ENCODE measurements around the gene IRAK3. TPM values are rescaled to one million over a fixed set of nuclear protein-coding genes. Genes with fewer than 3 reads are reported as not detected.
"Not testable (repeated sequence)": the region's sequence is repeated elsewhere in the genome, so short reads cannot be mapped to it uniquely, and the experiment has no call there.

IRAK3 gene
- total RNA-seq, 6 donors from 2014 or later, result 33.8 to 65.0 (median 39.7) TPM

GRCh38 chr12:66168410-66168809 lies 20.6 kb upstream of the IRAK3 start:
- 80 to 82% methylated on average over 8 of the region's 8 CpGs for WGBS, 2 donors

DNA sequence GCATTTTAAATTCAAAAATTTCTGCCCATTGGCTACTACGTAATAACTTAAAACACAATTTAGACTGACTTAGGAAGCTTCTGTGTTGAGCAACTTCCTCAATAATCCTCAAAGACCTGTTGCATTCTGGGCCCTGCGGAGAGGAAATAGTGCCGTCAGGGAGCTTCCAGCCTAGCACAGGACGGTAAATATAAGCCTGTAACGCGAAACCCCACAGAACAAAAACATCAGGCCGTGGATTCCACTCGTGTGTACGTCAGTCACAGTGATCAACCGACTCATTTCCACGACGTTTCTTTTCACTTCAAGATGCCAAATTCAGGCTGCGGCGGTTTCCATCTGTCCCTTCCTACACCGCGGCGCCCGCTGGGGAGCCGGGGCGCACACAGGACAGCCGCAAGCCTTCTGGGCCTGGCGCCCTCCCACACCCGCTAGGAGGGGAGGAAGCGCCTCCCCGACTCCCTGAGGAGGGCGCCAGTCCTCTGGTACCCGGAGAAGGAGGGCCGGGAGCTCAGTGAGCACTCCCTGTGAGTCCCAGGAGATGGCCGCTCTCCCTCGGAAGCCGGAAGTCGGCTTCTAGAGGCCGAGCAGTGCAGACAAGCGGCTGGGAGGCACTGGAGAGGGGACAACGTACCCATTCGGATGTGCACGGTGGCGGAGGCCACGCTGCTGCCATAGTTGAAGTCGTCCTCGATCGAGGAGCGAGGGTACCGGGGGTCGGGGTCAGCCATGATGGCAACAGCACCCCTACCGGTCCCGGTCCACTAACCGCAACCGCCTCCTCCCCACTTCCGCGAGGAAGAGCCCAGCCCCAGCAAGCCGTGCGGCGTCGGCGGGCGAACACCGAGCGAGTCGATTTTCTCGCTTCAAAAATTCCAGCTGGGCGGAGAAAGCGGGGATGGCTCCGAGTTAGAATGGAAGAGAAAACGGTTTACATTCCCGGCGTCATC lies 19.5 kb upstream of the IRAK3 start, which contains the start of gene TMBIM4:
Gene TMBIM4, minus strand, starts transcription at position 776 of the 950 bp plus-strand sequence. Its CDS starts 45 bp downstream, at position 731.
- Histone ChIP-seq H3K4me1 (peaks cover 12 to 27% (median 17%) of the 10 kb centered on the region in 4 donors), H3K9me3 (no peaks in the 10 kb centered on the region), H3K4me3 (peak within 1 kb of the TSS; percentile 65 to 85 (median 79)), H3K36me3 (no peaks in the 10 kb centered on the region), H3K27me3 (no peaks in the 10 kb centered on the region), H3K27ac (peak within 1 kb of the TSS; percentile 99 to 100 (median 100))
- ATAC-seq (ENCODE audit: low FRiP score in 2 of 2), result peak; percentile 98
- TF ChIP-seq, protein P1, sequence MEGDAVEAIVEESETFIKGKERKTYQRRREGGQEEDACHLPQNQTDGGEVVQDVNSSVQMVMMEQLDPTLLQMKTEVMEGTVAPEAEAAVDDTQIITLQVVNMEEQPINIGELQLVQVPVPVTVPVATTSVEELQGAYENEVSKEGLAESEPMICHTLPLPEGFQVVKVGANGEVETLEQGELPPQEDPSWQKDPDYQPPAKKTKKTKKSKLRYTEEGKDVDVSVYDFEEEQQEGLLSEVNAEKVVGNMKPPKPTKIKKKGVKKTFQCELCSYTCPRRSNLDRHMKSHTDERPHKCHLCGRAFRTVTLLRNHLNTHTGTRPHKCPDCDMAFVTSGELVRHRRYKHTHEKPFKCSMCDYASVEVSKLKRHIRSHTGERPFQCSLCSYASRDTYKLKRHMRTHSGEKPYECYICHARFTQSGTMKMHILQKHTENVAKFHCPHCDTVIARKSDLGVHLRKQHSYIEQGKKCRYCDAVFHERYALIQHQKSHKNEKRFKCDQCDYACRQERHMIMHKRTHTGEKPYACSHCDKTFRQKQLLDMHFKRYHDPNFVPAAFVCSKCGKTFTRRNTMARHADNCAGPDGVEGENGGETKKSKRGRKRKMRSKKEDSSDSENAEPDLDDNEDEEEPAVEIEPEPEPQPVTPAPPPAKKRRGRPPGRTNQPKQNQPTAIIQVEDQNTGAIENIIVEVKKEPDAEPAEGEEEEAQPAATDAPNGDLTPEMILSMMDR (IDR thresholded peaks at IDR 0.05), result peak; percentile 37 to 90 (median 76)
- TF ChIP-seq POLR2A (IDR thresholded peaks at IDR 0.05), result peak; percentile 56 to 88 (median 76)
- TF ChIP-seq EP300 (IDR thresholded peaks at IDR 0.05), result peak in 1 of 4 donors; percentile 59
- peak; percentile 96 to 97 for TF ChIP-seq POLR2AphosphoS5 (IDR thresholded peaks at IDR 0.05)
- 1 to 5% methylated on average over 18 to 45 of the region's 67 CpGs for WGBS, 2 donors
- peak; percentile 90 to 94 for DNase-seq

More at GRCh38 chr12:66168410-66168809, 20.6 kb upstream of the IRAK3 start:
- Histone ChIP-seq H3K4me3 (peak overlapping the region in 3 of 4 donors; percentile 65 to 85 (median 76)), H3K36me3 (no peaks in the 10 kb centered on the region), H3K27ac (peak overlapping the region; percentile 99 to 100 (median 100)), H3K9me3 (no peaks in the 10 kb centered on the region), H3K4me1 (peaks cover 12 to 33% (median 17%) of the 10 kb centered on the region in 4 donors), H3K27me3 (no peaks in the 10 kb centered on the region)
- ATAC-seq (ENCODE audit: low FRiP score in 2 of 2), result no peak
- TF ChIP-seq, protein P1 (IDR thresholded peaks at IDR 0.05), result no peak
- TF ChIP-seq POLR2A (IDR thresholded peaks at IDR 0.05), result no peak
- DNase-seq, result no peak

- Histone ChIP-seq H3K4me3 (peak overlapping the region in 3 of 4 donors; percentile 65 to 85 (median 76)), H3K27ac (peak overlapping the region; percentile 99 to 100 (median 100)), H3K9me3 (no peaks in the 10 kb centered on the region), H3K27me3 (no peaks in the 10 kb centered on the region), H3K36me3 (no peaks in the 10 kb centered on the region), H3K4me1 (peaks cover 12 to 27% (median 17%) of the 10 kb centered on the region in 4 donors)
- no peak for TF ChIP-seq EP300 (IDR thresholded peaks at IDR 0.05)
- ATAC-seq (ENCODE audit: low FRiP score in 2 of 2) (no peak), DNase-seq (no peak)
- WGBS, 2 donors, result 97% methylated on average over 3 of the region's 3 CpGs
These were observed 18.4 kb upstream of the IRAK3 start for GRCh38 chr12:66170606-66171005.

DNA sequence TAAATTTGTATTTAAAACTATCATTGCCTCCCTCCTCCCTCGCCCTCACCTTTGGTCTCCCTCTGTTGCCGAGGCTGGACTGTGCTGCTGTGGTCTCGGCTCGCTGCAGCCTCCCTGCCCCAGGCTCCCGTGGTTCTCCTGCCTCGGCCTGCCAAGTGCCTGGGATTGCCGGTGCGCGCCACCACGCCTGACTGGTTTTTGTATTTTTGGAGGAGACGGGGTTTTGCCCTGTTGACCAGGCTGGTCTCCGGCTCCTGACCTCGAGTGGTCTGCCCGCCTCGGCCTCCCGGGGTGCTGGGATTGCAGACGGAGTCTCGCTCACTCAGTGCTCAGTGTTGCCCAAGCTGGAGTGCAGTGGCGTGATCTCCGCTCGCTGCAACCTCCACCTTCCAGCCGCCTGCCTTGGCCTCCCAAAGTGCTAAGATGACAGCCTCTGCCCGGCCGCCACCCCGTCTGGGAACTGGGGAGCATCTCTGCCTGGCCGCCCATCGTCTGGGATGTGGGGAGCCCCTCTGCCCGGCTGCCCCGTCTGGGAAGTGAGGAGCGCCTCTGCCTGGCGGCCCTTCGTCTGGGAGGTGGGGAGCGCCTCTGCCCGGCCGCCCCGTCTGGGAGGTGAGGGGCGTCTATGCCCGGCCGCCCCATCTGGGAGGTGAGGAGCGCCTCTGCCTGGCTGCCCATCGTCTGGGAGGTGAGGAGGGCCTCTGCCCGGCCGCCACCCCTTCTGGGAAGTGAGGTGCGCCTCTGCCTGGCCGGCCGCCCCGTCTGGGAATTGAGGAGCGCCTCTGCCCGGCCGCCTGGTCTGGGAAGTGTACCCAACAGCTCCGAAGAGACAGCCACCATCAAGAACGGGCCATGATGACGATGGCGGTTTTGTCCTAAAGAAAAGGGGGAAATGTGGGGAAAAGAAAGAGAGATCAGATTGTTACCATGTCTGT lies 14.4 kb upstream of the IRAK3 start:
- H3K4me1 ChIP-seq, result peaks cover 9 to 17% (median 12%) of the 10 kb centered on the region in 4 donors
- ATAC-seq (ENCODE audit: low FRiP score in 2 of 2); H3K9me3 ChIP-seq; H3K36me3 ChIP-seq; H3K4me3 ChIP-seq; H3K27ac ChIP-seq; H3K27me3 ChIP-seq: not testable (repeated sequence)
- peak in 1 of 2 donors; percentile 71 for DNase-seq
- 93 to 96% methylated on average over 24 to 35 of the region's 54 CpGs for WGBS, 2 donors

GRCh38 chr12:66176105-66176900 lies 12.7 kb upstream of the IRAK3 start:
- DNase-seq (no peak), ATAC-seq (ENCODE audit: low FRiP score in 2 of 2) (peak in 1 of 2 donors; percentile 42)
- Histone ChIP-seq H3K4me3 (no peak overlapping the region), H3K27me3 (no peaks in the 10 kb centered on the region), H3K27ac (no peak overlapping the region), H3K36me3 (no peaks in the 10 kb centered on the region), H3K4me1 (peaks cover 9 to 11% (median 11%) of the 10 kb centered on the region in 4 donors), H3K9me3 (no peaks in the 10 kb centered on the region)
- no peak for TF ChIP-seq EP300 (IDR thresholded peaks at IDR 0.05)
- TF ChIP-seq POLR2AphosphoS5 (IDR thresholded peaks at IDR 0.05), result no peak
- no peak for TF ChIP-seq POLR2A (IDR thresholded peaks at IDR 0.05)
- TF ChIP-seq, protein P1 (IDR thresholded peaks at IDR 0.05), result no peak
- WGBS, 2 donors, result 27 to 44% methylated on average over 1 of the region's 1 CpG
